ENCODE data around the gene PHOX2A. TPM values are rescaled to one million over a fixed set of nuclear protein-coding genes. Genes with fewer than 3 reads are reported as not detected.
"Not testable (repeated sequence)": the region's sequence is repeated elsewhere in the genome, so short reads cannot be mapped to it uniquely, and the experiment has no call there.

PHOX2A gene
- total and polyA plus RNA-seq, 2 donors (not counting 1 experiment from before 2014, with no cell fraction given): not detected

- intact Hi-C loops (cut with micrococcal nuclease): no loop called here
- no peak overlapping the region for H3K9ac ChIP-seq (ENCODE audit: low read length)
- Mint-ChIP-seq H3K27me3 (no peaks in the 10 kb centered on the region), H3K9me3 (ENCODE audit: insufficient read depth) (no peaks in the 10 kb centered on the region), H3K4me1 (peaks cover 7% of the 10 kb centered on the region), H3K27ac (no peak overlapping the region), H3K4me3 (no peak overlapping the region)
- H2AFZ ChIP-seq (ENCODE audit: insufficient read depth, low read depth, low read length, poor library complexity, severe bottlenecking): no peak overlapping the region
- H3K4me1 ChIP-seq (ENCODE audit: control insufficient read depth in 2 of 2, insufficient read depth in 2 of 2, low read length in 2 of 2): peaks cover 0 to 3% of the 10 kb centered on the region in 2 donors
- no peaks in the 10 kb centered on the region for H3K9me3 ChIP-seq (ENCODE audit: control extremely low read depth in 1 of 3, control insufficient read depth in 2 of 3, insufficient read depth in 1 of 3, low read length in 2 of 3)
- 98% methylated on average over 6 of the region's 6 CpGs for WGBS (ENCODE audit: insufficient coverage)
- no peak for TF ChIP-seq CTCF (IDR thresholded peaks at IDR 0.05)
- TF ChIP-seq EZH2 (IDR thresholded peaks at IDR 0.05; ENCODE audit: borderline replicate concordance, insufficient read depth, low read depth, low read length, poor library complexity, severe bottlenecking): no peak
- no peaks in the 10 kb centered on the region for H3K79me2 ChIP-seq (ENCODE audit: control insufficient read depth, insufficient read depth, low read length)
- CTCF ChIA-PET: interaction anchor here (1.0 kb wide), 1 partner anchor 176 kb away, joined by 3 read pairs; no protein-coding TSS in a partner anchor
- H3K36me3 ChIP-seq (replicated peaks in 1 of 2; ENCODE audit: control extremely low read depth in 1 of 2, control insufficient read depth in 1 of 2, extremely low read depth in 1 of 2, insufficient read depth in 2 of 2, low read length in 1 of 2): no peaks in the 10 kb centered on the region
- DNase-seq: no peak
- POLR2A ChIA-PET: no interaction called here
- ATAC-seq (ENCODE audit: low read depth): no peak
- no peak overlapping the region for H3K4me2 ChIP-seq (replicated peaks; ENCODE audit: low read depth, low read length, poor library complexity, severe bottlenecking)
- no peaks in the 10 kb centered on the region for H4K20me1 ChIP-seq (ENCODE audit: control insufficient read depth, insufficient read depth, low read length, poor library complexity, severe bottlenecking)
- H3K27ac ChIP-seq (ENCODE audit: low read length in 2 of 2): no peak overlapping the region
- H3K4me3 ChIP-seq (ENCODE audit: control extremely low read depth in 1 of 5, extremely low read depth in 1 of 5, insufficient read depth in 1 of 5, low read depth in 2 of 5, low read length in 4 of 5): no peak overlapping the region
- no peaks in the 10 kb centered on the region for H3K27me3 ChIP-seq (replicated peaks in 1 of 4; ENCODE audit: control extremely low read depth in 1 of 4, control insufficient read depth in 3 of 4, insufficient read depth in 4 of 4, low read length in 3 of 4)
These were observed 41.4 kb downstream of the PHOX2A start for GRCh38 chr11:72202571-72202970.

GRCh38 chr11:72201445-72201844, 42.5 kb downstream of the PHOX2A start:
- H3K27ac Mint-ChIP-seq; H3K9me3 ChIP-seq (ENCODE audit: control extremely low read depth in 1 of 3, control insufficient read depth in 2 of 3, insufficient read depth in 1 of 3, low read length in 2 of 3); H2AFZ ChIP-seq (ENCODE audit: insufficient read depth, low read depth, low read length, poor library complexity, severe bottlenecking); H3K27me3 Mint-ChIP-seq; POLR2A ChIA-PET; H3K36me3 ChIP-seq (replicated peaks in 1 of 2; ENCODE audit: control extremely low read depth in 1 of 2, control insufficient read depth in 1 of 2, extremely low read depth in 1 of 2, insufficient read depth in 2 of 2, low read length in 1 of 2); H3K4me1 ChIP-seq (ENCODE audit: control insufficient read depth in 2 of 2, insufficient read depth in 2 of 2, low read length in 2 of 2); H3K4me3 Mint-ChIP-seq; ATAC-seq (ENCODE audit: low read depth); H3K27ac ChIP-seq (ENCODE audit: low read length in 2 of 2); DNase-seq; CTCF ChIA-PET; H3K4me3 ChIP-seq (ENCODE audit: control extremely low read depth in 1 of 5, extremely low read depth in 1 of 5, insufficient read depth in 1 of 5, low read depth in 2 of 5, low read length in 4 of 5); H3K9me3 Mint-ChIP-seq (ENCODE audit: insufficient read depth); H3K4me2 ChIP-seq (replicated peaks; ENCODE audit: low read depth, low read length, poor library complexity, severe bottlenecking); H3K79me2 ChIP-seq (ENCODE audit: control insufficient read depth, insufficient read depth, low read length); H3K9ac ChIP-seq (ENCODE audit: low read length); H4K20me1 ChIP-seq (ENCODE audit: control insufficient read depth, insufficient read depth, low read length, poor library complexity, severe bottlenecking); intact Hi-C loops (cut with micrococcal nuclease); H3K27me3 ChIP-seq (replicated peaks in 1 of 4; ENCODE audit: control extremely low read depth in 1 of 4, control insufficient read depth in 3 of 4, insufficient read depth in 4 of 4, low read length in 3 of 4); H3K4me1 Mint-ChIP-seq: not testable (repeated sequence)
- 95% methylated on average over 25 of the region's 43 CpGs for WGBS (ENCODE audit: insufficient coverage)
